RWPE2 (cell line): Measurements from ENCODE around the gene TBX10.
"Not testable (repeated sequence)": the region's sequence is repeated elsewhere in the genome, so short reads cannot be mapped to it uniquely, and the experiment has no call there.

Experiments used
- ATAC-seq: fragments of 200-7000 bp; cut with Tn5 transposase; 3 replicates; pipeline ENCODE4 v1.9.1; 2021; ENCODE audit warnings: low read depth
- DNase-seq: peaks from one replicate; pipeline ENCODE4 v3.0.0-alpha.2; 2020; ENCODE audit warnings: low spot score
- H3K27ac ChIP-seq: fragments of 450-650 bp; 2 replicates; pipeline ENCODE4 v1.5.1; 2017; ENCODE audit warnings: mild to moderate bottlenecking; ENCODE audit not compliant: poor library complexity, severe bottlenecking
- H3K27me3 ChIP-seq: fragments of 250-450 bp; sonication (Bioruptor Pico); 2 replicates; pipeline ENCODE4 v1.5.1; 2021; ENCODE audit warnings: mild to moderate bottlenecking, moderate library complexity; ENCODE audit not compliant: insufficient read depth, poor library complexity, severe bottlenecking
- H3K36me3 ChIP-seq: fragments of 250-450 bp; sonication (Bioruptor Pico); 2 replicates; pipeline ENCODE4 v1.5.1; 2020; ENCODE audit warnings: low read depth, mild to moderate bottlenecking, moderate library complexity
- H3K4me1 ChIP-seq: fragments of 250-450 bp; sonication (Bioruptor Pico); 2 replicates; pipeline ENCODE4 v1.5.1; 2021; ENCODE audit warnings: mild to moderate bottlenecking, moderate library complexity; ENCODE audit not compliant: insufficient read depth, poor library complexity, severe bottlenecking
- H3K4me3 ChIP-seq: fragments of 250-450 bp; sonication (Bioruptor Pico); 2 replicates; pipeline ENCODE4 v1.5.1; 2021; ENCODE audit warnings: mild to moderate bottlenecking, moderate library complexity; ENCODE audit not compliant: severe bottlenecking
- H3K9me3 ChIP-seq: fragments of 250-450 bp; sonication (Bioruptor Pico); 2 replicates; pipeline ENCODE4 v1.5.1; 2021; ENCODE audit warnings: mild to moderate bottlenecking, moderate library complexity; ENCODE audit not compliant: severe bottlenecking
- CTCF ChIP-seq: fragments of 450-650 bp; IDR thresholded peaks from one replicate; pipeline ENCODE4 v1.5.1; 2017; ENCODE audit warnings: mild to moderate bottlenecking, moderate library complexity; ENCODE audit not compliant: poor library complexity, severe bottlenecking

Gene TBX10

GRCh38 chr11:67601098-67601497 lies 38.5 kb downstream of the TBX10 start:
- H3K9me3 ChIP-seq: no peaks in the 10 kb centered on the region
- no peak overlapping the region for H3K27ac ChIP-seq
- H3K36me3 ChIP-seq: no peaks in the 10 kb centered on the region
- no peak for TF ChIP-seq CTCF
- ATAC-seq: no peak
- no peak overlapping the region for H3K4me3 ChIP-seq
- no peak for DNase-seq
- no peaks in the 10 kb centered on the region for H3K4me1 ChIP-seq
- no peaks in the 10 kb centered on the region for H3K27me3 ChIP-seq

GRCh38 chr11:67600324-67601029 lies 39.1 kb downstream of the TBX10 start:
- H3K27me3 ChIP-seq: no peaks in the 10 kb centered on the region
- H3K4me3 ChIP-seq: no peak overlapping the region
- DNase-seq: no peak
- TF ChIP-seq CTCF: no peak
- H3K4me1 ChIP-seq: no peaks in the 10 kb centered on the region
- no peaks in the 10 kb centered on the region for H3K36me3 ChIP-seq
- ATAC-seq: no peak
- H3K9me3 ChIP-seq: no peaks in the 10 kb centered on the region
- no peak overlapping the region for H3K27ac ChIP-seq

GRCh38 chr11:67599149-67599548 lies 40.4 kb downstream of the TBX10 start:
- ATAC-seq: no peak
- DNase-seq: no peak
- Histone ChIP-seq H3K27ac (no peak overlapping the region), H3K36me3 (no peaks in the 10 kb centered on the region), H3K4me3 (no peak overlapping the region), H3K27me3 (no peaks in the 10 kb centered on the region), H3K9me3 (no peaks in the 10 kb centered on the region), H3K4me1 (no peaks in the 10 kb centered on the region)
- TF ChIP-seq CTCF: no peak

GRCh38 chr11:67597963-67598362 lies 41.6 kb downstream of the TBX10 start:
- not testable (repeated sequence) for H3K27ac ChIP-seq, ATAC-seq, H3K27me3 ChIP-seq, H3K9me3 ChIP-seq, H3K4me3 ChIP-seq, H3K36me3 ChIP-seq, DNase-seq, H3K4me1 ChIP-seq

GRCh38 chr11:67597458-67597857 lies 42.1 kb downstream of the TBX10 start:
- H3K27ac ChIP-seq, H3K27me3 ChIP-seq, DNase-seq, H3K4me1 ChIP-seq, H3K9me3 ChIP-seq, ATAC-seq, H3K4me3 ChIP-seq, H3K36me3 ChIP-seq: not testable (repeated sequence)

- Histone ChIP-seq H3K4me1 (no peaks in the 10 kb centered on the region), H3K36me3 (no peaks in the 10 kb centered on the region), H3K27me3 (no peaks in the 10 kb centered on the region), H3K4me3 (no peak overlapping the region), H3K27ac (no peak overlapping the region), H3K9me3 (no peaks in the 10 kb centered on the region)
- ATAC-seq: no peak
- TF ChIP-seq CTCF: no peak
- DNase-seq: no peak
These were observed 42.7 kb downstream of the TBX10 start for GRCh38 chr11:67596753-67597300.
